NCI-H2227 treated with DMSO at 0.1 percent for 48 hours (cell line): ENCODE data around the gene GALNT5.
"Not testable (repeated sequence)": the region's sequence is repeated elsewhere in the genome, so short reads cannot be mapped to it uniquely, and the experiment has no call there.

Experiments used
- DNase-seq: peaks from one replicate; lab custom pipeline; 2025; lab: John Stamatoyannopoulos, UW

The GALNT5 gene, protein sequence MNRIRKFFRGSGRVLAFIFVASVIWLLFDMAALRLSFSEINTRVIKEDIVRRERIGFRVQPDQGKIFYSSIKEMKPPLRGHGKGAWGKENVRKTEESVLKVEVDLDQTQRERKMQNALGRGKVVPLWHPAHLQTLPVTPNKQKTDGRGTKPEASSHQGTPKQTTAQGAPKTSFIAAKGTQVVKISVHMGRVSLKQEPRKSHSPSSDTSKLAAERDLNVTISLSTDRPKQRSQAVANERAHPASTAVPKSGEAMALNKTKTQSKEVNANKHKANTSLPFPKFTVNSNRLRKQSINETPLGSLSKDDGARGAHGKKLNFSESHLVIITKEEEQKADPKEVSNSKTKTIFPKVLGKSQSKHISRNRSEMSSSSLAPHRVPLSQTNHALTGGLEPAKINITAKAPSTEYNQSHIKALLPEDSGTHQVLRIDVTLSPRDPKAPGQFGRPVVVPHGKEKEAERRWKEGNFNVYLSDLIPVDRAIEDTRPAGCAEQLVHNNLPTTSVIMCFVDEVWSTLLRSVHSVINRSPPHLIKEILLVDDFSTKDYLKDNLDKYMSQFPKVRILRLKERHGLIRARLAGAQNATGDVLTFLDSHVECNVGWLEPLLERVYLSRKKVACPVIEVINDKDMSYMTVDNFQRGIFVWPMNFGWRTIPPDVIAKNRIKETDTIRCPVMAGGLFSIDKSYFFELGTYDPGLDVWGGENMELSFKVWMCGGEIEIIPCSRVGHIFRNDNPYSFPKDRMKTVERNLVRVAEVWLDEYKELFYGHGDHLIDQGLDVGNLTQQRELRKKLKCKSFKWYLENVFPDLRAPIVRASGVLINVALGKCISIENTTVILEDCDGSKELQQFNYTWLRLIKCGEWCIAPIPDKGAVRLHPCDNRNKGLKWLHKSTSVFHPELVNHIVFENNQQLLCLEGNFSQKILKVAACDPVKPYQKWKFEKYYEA

DNA sequence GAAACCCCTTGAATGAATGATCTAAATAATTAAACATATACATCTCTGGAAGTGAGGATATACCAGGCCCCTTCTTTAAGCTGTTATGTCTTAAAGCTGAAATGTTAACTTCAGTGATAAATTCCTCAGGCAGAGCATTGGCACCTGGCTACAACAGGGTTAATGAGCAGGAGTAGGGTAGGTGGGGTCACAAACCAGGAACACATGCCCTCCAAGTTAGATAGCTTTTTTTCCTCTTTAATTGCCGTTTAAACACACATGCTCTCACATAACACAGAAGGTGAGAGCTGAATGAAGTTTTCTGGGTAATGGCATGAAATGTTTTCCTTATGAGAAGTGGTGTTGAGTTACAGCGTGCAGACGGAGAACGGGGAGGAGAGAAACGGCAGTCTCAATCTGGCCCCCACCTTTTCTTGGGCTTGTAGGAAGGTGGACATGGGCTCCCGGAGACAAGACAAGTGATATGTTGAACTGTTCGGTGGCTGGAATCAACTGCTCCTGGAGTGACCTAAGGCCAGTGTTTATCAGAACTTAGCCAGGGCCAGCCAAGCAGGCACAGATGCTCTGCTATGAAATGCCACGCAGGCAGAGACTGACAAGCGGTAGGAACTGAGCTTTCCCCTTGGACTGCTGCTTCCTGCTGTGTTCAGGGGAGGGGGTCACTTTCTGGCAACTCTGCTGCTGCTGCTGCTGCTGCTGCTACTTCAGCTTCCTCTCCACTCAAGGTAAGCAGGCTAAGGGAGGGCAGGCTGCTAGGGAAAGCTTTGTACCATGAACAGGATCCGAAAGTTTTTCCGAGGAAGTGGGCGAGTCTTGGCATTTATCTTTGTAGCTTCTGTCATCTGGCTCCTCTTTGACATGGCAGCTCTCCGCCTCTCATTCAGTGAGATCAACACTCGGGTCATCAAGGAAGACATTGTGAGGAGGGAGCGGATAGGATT lies at the start of gene GALNT5:
GALNT5 (plus strand) TSS at position 394 of the 941 bp plus-strand sequence; CDS start at position 772, 378 bp downstream.
- peak; percentile 70 for DNase-seq

GRCh38 chr2:157216286-157216965 lies 41.1 kb upstream of the GALNT5 start:
- DNase-seq: no peak

DNA sequence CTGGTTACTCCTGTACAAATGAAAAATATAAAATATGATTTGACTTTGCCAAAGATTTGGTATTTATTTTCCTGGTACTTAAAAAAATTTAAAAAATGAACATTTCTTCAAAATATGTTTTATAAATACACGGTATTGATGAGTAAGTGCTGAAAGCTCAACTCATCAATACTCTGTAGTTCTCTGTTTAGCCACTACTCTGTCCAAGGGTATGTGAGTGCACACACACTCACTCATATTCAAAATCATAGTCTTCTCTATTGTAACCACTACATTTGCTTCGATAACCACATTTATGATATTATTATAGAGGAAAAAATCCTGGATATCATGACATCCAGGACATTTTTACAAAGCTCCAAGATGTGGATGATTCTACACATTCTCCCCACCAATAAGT lies 40.1 kb upstream of the GALNT5 start:
- no peak for DNase-seq

GRCh38 chr2:157218911-157219310 lies 38.6 kb upstream of the GALNT5 start:
- DNase-seq: no peak

GRCh38 chr2:157220502-157220901 lies 37.0 kb upstream of the GALNT5 start:
- DNase-seq: no peak

- DNase-seq: no peak
Measured at GRCh38 chr2:157221394-157221988, 36.0 kb upstream of the GALNT5 start.

DNA sequence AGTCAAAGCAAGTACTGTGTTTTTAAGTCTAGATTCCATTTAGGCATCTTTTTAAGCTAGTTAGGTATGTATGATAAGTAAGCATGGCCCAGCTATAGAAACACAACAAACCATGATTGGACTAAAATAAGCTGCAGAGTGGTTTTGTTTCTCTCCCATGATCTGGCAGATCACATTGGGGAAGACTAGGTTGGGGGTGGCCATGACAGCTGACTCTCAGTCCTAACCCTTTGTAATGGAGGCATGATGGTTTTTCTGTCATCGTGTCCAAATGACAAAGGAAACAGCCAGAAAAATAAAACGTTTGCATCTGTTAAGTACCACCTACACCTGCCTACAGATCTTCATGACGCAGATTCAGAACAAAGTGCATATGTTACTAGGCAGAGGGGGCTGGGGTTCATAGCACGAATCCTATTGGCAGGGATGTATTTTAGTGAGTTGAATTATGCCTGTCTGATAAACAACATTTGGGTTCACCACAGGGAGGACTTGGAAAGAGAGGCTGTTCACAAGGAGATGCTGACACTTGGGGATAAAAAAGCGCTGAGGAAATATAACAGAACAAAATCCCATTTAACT lies 33.8 kb upstream of the GALNT5 start:
- DNase-seq: no peak

GRCh38 chr2:157224448-157224847 lies 33.1 kb upstream of the GALNT5 start:
- DNase-seq: not testable (repeated sequence)

DNA sequence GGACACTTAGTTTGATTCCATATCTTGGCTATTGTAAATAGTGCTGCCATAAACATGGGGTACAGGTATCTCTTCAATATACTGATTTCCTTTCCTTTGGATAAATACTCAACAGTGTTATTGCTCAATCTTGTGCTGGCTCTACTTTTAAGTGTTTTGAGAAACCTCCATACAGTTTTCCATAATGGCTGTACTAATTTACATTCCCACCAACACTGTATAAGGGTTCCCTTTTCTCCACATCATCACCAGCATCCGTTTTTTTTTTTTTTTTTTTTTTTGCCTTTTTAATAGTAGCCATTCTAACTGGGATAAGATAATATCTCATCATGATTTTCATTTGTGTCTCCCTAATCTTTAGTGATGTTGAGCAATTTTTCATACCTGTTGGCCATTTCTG lies 29.9 kb upstream of the GALNT5 start:
- DNase-seq: no peak

- no peak for DNase-seq
Measured at GRCh38 chr2:157228946-157229345, 28.6 kb upstream of the GALNT5 start.

DNA sequence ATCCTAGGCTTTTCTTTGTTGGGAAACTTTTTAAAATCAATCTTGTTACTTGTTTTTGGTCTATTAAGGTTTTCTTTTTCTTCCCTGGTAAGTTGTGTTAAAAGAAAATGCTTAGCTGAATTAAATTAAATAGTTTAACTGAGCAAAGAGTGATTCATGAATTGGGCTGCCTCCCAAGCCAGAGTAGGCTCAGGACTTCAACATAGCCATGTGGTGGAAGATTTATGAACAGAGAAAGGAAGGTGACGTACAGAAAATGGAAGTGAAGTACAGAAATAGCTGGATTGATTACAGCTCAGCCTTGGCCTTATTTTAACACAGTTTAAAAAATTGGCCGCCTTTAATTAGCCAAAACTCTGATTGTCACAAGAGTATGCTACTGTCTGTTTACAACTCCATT lies 27.9 kb upstream of the GALNT5 start:
- no peak for DNase-seq

DNA sequence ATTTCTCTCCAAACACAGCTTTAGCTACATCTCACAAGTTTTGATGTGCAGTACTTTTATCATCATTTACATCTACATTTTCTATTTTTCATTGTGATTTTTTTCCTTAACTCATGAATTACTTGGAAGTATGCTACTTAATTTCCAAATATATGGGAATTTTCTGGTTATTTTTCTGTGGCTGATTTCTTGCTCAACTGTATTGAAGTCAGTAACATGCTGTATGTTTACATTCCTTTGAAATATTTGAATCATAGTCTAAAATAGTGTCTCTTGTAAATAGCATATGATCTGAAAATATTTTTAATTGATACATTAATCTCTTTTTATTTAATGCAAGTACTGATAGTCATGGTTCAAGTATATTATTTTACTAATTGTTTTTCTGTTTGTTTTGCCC lies 26.0 kb upstream of the GALNT5 start:
- DNase-seq: no peak

DNA sequence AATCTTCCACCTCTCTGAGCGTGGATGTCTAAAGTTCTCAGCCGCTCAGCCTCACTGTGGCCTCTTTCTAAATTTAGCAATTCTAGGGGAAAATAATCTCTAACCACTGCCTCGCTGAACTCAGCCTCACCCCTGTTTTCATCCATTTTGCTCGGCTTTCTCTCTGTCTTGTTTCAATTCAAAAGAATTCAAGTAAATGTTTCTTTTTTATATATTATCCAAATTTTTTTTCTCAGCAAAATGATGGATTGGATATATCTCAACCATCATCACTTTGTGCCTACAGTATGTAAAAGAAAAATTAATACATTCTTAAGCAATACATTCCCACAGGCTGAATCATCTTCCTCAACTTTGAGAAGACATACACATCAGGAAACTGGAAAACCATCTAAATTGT lies 24.0 kb upstream of the GALNT5 start:
- no peak for DNase-seq

- DNase-seq: no peak
Measured at GRCh38 chr2:157236404-157236803, 21.1 kb upstream of the GALNT5 start.

DNA sequence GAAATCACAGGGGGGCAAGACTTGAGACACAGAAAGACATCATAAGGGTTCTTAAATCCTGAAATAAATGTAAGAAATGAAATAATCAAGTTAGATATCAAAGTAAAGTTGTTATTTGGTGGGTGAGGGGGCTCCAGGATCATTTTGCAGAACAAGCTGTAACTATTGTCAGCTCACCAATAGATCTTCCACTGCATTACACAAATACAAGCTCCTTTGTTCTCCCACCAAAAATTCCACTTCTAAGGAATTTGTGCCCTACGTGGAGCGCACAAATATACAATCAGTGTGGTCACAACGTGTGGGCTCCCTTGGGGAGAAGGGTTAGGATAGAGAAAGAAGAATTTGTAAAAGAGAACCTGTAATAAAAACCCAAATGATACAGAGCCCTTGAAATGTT lies 19.2 kb upstream of the GALNT5 start:
- no peak for DNase-seq

DNA sequence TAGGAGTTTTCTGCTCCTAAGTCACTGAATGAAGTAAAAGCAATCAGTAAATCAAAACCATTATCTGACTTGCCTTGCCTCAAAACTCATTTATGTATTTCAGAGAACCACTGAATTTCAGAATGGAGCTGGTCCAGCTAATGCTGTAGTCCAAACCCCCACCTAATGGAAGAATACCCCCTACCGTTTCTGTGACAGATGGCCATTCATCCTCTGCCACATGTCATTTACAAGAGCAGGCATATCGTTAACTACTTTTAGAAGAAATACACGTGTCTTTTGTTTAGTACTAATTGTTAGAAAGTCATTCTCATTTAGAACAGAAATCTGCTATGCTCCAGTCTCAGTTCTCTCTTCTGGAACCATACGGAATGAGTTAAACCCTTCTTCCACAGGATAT lies 12.8 kb upstream of the GALNT5 start:
- no peak for DNase-seq

- DNase-seq: no peak
Measured at GRCh38 chr2:157245144-157245840, 12.2 kb upstream of the GALNT5 start.

- DNase-seq: no peak
Measured at GRCh38 chr2:157245846-157246764, 11.4 kb upstream of the GALNT5 start.
